ENCODE data around the gene UBE2M. TPM values are rescaled to one million over a fixed set of nuclear protein-coding genes. Genes with fewer than 3 reads are reported as not detected.
"Not testable (repeated sequence)": the region's sequence is repeated elsewhere in the genome, so short reads cannot be mapped to it uniquely, and the experiment has no call there.

UBE2M gene
- 10 to 100 TPM; 17.2 to 28.5 (median 20.3) TPM for total RNA-seq

DNA sequence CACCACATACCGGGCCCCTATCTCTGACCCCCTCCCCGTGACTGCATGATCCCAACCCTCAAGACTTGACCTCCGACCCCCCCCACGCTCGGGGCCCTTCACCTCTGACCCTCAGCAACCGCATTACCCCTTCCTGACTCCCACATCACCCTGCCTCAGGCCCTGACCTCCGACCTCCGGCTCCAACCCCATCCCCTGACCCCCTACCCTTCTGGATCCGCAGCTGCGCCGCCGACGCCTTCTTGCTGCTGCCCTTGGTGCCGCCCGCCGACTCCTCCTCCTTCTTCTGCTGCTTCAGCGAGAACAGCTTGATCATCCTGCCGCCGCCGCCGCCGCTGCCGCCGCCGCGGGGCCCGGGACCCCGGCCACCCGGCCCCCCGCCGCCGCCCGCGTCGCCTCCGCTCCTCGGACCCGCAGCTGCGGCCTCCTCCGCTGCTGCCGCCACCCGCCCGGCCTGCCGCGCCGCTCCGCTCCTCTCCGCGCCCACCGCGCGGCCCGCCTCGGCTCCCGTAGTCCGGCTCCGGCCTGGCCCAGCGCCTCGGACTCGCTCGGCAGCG is at the start of gene UBE2M:
Gene UBE2M (minus strand): TSS at position 546 of the 557 bp plus-strand sequence. CDS start 230 bp downstream, at position 316.
- WGBS, 2 donors: 0 to 1% methylated on average over 17 of the region's 62 CpGs
- H3K4me3 ChIP-seq (replicated peaks in 1 of 3): peak within 1 kb of the TSS; percentile 81 to 90 (median 83)
- intact Hi-C loops (cut with DNase I): no loop called here
- peaks cover 14 to 16% of the 10 kb centered on the region in 2 donors for H3K36me3 ChIP-seq
- peak within 1 kb of the TSS; percentile 98 to 100 (median 99) for H3K27ac ChIP-seq
- H3K9me3 ChIP-seq: no peaks in the 10 kb centered on the region
- TF ChIP-seq POLR2A (IDR thresholded peaks at IDR 0.05): no peak
- TF ChIP-seq, protein P1, sequence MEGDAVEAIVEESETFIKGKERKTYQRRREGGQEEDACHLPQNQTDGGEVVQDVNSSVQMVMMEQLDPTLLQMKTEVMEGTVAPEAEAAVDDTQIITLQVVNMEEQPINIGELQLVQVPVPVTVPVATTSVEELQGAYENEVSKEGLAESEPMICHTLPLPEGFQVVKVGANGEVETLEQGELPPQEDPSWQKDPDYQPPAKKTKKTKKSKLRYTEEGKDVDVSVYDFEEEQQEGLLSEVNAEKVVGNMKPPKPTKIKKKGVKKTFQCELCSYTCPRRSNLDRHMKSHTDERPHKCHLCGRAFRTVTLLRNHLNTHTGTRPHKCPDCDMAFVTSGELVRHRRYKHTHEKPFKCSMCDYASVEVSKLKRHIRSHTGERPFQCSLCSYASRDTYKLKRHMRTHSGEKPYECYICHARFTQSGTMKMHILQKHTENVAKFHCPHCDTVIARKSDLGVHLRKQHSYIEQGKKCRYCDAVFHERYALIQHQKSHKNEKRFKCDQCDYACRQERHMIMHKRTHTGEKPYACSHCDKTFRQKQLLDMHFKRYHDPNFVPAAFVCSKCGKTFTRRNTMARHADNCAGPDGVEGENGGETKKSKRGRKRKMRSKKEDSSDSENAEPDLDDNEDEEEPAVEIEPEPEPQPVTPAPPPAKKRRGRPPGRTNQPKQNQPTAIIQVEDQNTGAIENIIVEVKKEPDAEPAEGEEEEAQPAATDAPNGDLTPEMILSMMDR (IDR thresholded peaks at IDR 0.05): no peak
- no peaks in the 10 kb centered on the region for H3K27me3 ChIP-seq
- H3K4me1 ChIP-seq: peaks cover 47 to 64% of the 10 kb centered on the region in 2 donors
- peak; percentile 65 to 71 for DNase-seq

DNA sequence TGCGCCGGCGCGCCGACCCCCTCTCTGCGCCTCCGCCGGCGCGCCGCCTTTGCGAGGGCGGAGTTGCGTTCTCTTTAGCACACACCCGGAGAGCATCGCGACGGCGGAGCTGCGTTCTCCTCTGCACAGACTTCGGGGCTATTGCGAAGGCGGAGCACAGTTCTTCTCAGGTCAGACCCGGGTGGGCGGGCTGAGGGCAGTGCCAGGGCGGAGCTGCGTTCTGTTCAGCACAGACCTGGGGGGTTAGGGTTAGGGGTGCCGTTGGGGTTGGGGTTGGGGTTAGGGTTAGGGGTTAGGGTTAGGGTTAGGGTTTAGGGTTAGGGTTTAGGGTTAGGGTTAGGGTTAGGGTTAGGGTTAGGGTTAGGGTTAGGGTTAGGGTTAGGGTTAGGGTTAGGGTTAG is 48.8 kb upstream of the UBE2M start:
- DNase-seq; H3K27ac ChIP-seq; H3K9me3 ChIP-seq; H3K27me3 ChIP-seq; H3K4me1 ChIP-seq; H3K36me3 ChIP-seq; intact Hi-C loops (cut with DNase I); H3K4me3 ChIP-seq (replicated peaks in 1 of 3): not testable (repeated sequence)
- WGBS, 2 donors: 100% methylated on average over 4 of the region's 28 CpGs; no CpG with 5 or more reads in 1 of the 2 donors

DNA sequence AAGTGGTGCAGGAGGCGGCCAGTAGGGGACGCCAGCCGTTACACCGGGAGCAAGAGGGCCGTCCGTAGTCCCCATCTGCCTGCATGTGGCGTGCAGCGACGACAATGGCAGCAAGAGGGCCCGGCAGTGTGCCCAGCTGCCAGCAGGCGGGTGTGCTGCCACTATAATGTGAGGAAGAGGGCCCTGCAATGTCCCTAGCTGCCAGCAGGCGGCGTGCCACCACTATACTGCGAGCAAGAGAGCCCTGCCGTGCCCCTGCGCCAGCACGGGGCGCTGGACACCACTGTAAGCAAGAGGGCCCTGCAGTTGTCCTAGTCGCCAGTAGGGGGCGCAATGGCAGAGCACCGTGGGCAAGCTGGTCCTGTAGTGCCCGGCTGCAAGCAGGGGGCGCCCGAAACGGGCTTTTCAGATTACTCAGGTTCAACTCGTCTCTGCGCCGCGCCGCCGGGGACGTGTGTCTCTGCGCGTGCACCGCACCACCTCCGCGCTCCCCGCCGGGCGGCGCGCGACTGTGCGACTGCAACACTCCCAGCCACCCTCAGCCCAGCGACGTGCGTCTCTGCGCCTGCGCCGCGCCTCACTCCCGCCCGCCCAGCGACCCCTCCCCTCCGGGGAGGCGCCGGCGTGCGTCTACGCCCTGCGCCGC is 48.0 kb upstream of the UBE2M start:
- WGBS, 2 donors: 69% methylated on average over 15 of the region's 62 CpGs; no CpG with 5 or more reads in 1 of the 2 donors
- H3K4me1 ChIP-seq; H3K27me3 ChIP-seq; H3K9me3 ChIP-seq; H3K36me3 ChIP-seq; H3K4me3 ChIP-seq (replicated peaks in 1 of 3); H3K27ac ChIP-seq; intact Hi-C loops (cut with DNase I); DNase-seq: not testable (repeated sequence)
- TF ChIP-seq, protein P1 (IDR thresholded peaks at IDR 0.05): peak in 2 of 6 experiments; percentile 17

DNA sequence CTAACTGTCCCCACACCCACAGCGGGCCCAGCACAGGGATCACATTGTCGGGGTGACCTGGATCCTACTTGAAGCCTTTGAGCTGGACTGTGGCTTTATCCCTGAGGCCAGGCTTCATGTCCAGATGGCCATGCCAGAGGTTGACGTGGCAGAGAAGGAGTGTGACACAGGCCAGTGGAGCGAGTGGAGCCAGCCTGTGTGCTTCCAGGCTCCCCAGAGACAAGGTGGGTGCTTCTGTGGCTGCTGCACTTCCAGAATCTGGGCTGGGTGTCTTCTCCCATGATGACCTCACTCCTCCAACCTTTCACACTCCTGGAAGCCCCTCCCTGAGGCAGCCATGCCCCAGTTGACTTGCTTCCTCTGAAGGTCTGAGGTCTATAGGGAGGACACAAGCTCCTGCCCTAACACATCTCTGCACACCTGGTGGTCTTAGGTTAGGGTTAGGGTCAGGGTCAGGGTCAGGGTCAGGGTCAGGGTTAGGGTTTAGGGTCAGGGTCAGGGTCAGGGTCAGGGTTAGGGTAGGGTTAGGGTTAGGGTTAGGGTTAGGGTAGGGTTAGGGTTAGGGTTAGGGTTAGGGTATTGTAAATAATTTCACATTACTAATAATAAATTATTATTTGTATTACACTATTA is 27.8 kb upstream of the UBE2M start:
- TF ChIP-seq, protein P1 (IDR thresholded peaks at IDR 0.05): no peak
- TF ChIP-seq POLR2A (IDR thresholded peaks at IDR 0.05): no peak
- no peaks in the 10 kb centered on the region for H3K9me3 ChIP-seq
- WGBS, 2 donors: 100% methylated on average over 1 of the region's 4 CpGs; no CpG with 5 or more reads in 1 of the 2 donors
- H3K4me3 ChIP-seq (replicated peaks in 1 of 3): no peak overlapping the region
- DNase-seq: no peak
- no peaks in the 10 kb centered on the region for H3K27me3 ChIP-seq
- no peak overlapping the region for H3K27ac ChIP-seq
- peaks cover 6 to 10% of the 10 kb centered on the region in 2 donors for H3K36me3 ChIP-seq
- peaks cover 0 to 3% of the 10 kb centered on the region in 2 donors for H3K4me1 ChIP-seq
- intact Hi-C loops (cut with DNase I): no loop called here

DNA sequence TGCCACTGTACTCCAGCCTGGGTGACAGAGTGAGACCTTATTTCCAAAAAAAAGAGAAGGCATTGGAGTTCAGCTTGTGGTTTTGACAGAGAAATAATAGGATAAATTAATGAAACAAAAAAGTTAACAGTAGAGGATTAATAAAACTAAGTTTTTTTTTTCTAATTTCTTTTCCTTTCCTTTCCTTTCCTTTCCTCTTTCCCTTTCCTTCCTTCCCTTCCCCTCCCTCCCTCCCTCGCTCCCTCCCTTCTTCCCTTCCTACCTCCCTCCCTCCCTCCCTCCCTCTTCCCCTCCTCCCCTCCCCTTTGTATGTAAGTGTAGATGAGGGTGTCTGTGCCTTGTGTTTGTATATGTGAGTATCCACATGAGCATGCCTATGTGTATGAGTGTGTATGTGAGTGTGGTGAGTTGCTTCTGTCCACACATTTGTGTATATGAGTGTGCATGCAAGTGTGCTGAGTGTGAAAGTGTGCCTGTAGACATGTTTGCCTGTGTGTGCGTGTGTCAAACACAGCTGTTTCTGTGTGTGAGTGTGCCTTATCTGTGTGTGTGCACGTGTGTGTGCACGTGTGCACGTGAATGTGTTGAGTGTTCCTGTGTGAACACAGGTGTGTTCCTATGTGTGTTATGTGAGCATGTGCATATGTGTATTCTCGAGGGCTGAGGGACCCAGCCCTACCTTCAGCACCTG is 27.2 kb upstream of the UBE2M start:
- no peak for TF ChIP-seq POLR2A (IDR thresholded peaks at IDR 0.05)
- TF ChIP-seq, protein P1 (IDR thresholded peaks at IDR 0.05): no peak
- H3K4me3 ChIP-seq (replicated peaks in 1 of 3): no peak overlapping the region
- intact Hi-C loops (cut with DNase I): no loop called here
- DNase-seq: no peak
- peaks cover 6 to 10% of the 10 kb centered on the region in 2 donors for H3K36me3 ChIP-seq
- H3K4me1 ChIP-seq: peaks cover 0 to 9% of the 10 kb centered on the region in 2 donors
- no peaks in the 10 kb centered on the region for H3K9me3 ChIP-seq
- no peaks in the 10 kb centered on the region for H3K27me3 ChIP-seq
- no peak overlapping the region for H3K27ac ChIP-seq
- 88 to 93% methylated on average over 6 of the region's 6 CpGs for WGBS, 2 donors

Data from thyroid gland (tissue), 4 donors.